ENCODE data around the gene EPYC. TPM values are rescaled to one million over a fixed set of nuclear protein-coding genes. Genes with fewer than 3 reads are reported as not detected.

Gene EPYC
- total and polyA plus RNA-seq, 2 of the 4 experiments (the other 2 are of a cell fraction), result not detected

- H3K4me2 ChIP-seq (ENCODE audit: low read depth, low read length), result no peak overlapping the region
- H3K56ac ChIP-seq (ENCODE audit: extremely low read depth, insufficient read depth, low read length), result no peak overlapping the region
- H3K9me3 ChIP-seq (ENCODE audit: control insufficient read depth, insufficient read depth, low read length), result no peaks in the 10 kb centered on the region
- H2BK20ac ChIP-seq (ENCODE audit: low read depth, low read length), result no peak overlapping the region
- H4K20me1 ChIP-seq (ENCODE audit: insufficient read depth, low read length), result no peaks in the 10 kb centered on the region
- H3K36me3 ChIP-seq (ENCODE audit: control insufficient read depth, insufficient read depth, low read length), result no peaks in the 10 kb centered on the region
- no peaks in the 10 kb centered on the region for H3K27me3 ChIP-seq (ENCODE audit: control insufficient read depth, insufficient read depth, low read length)
- H3K14ac ChIP-seq (replicated peaks; ENCODE audit: low read depth, low read length), result no peak overlapping the region
- no peak overlapping the region for H4K91ac ChIP-seq (ENCODE audit: insufficient read depth, low read depth, low read length)
- no TSS peak for BruUV-seq (replicated peaks)
- no peak overlapping the region for H2BK120ac ChIP-seq (ENCODE audit: low read depth, low read length)
- no peak overlapping the region for H3K27ac ChIP-seq (ENCODE audit: insufficient read depth, low read length)
- no peaks in the 10 kb centered on the region for H3K9me1 ChIP-seq (ENCODE audit: insufficient read depth, low read length)
- DNase-seq, result peak; percentile 34
- H2AK5ac ChIP-seq (ENCODE audit: low read depth, low read length), result no peak overlapping the region
- ChIA-PET POLR2A (ENCODE audit: unreplicated experiment) (no interaction called here), CTCF (no interaction called here)
- WGBS, 2 experiments (ENCODE audit: extremely low coverage in 2 of 2, insufficient read length in 1 of 2), result no CpG with 5 or more reads among the region's 2 CpGs
- no peak overlapping the region for H4K8ac ChIP-seq (ENCODE audit: low read depth in 2 of 2, low read length in 2 of 2)
- no peak overlapping the region for H3K18ac ChIP-seq (ENCODE audit: low read depth, low read length)
- no peak overlapping the region for H2AK9ac ChIP-seq (replicated peaks; ENCODE audit: low read depth, low read length, poor library complexity)
- no peak overlapping the region for H3K9ac ChIP-seq (ENCODE audit: low read depth, low read length)
- H3K23ac ChIP-seq (ENCODE audit: low read depth, low read length), result no peak overlapping the region
- no peak overlapping the region for H3K4ac ChIP-seq (ENCODE audit: low read depth, low read length)
- ATAC-seq (ENCODE audit: low read depth), result no peak
- no peak overlapping the region for H2BK5ac ChIP-seq (ENCODE audit: low read depth, low read length, poor library complexity, severe bottlenecking)
- H2BK15ac ChIP-seq (ENCODE audit: low read depth, low read length), result no peak overlapping the region
- dilution Hi-C loops (cut with HindIII; ENCODE audit: low sequenced_read_pairs, unreplicated experiment), result loop anchor here (25.0 kb wide), 1 partner anchor 338 kb away; no protein-coding TSS in a partner anchor
- H2AFZ ChIP-seq (replicated peaks; ENCODE audit: low read length, poor library complexity), result no peak overlapping the region
- no peak overlapping the region for H3K4me3 ChIP-seq (ENCODE audit: insufficient read depth, low read depth, low read length)
- no peak overlapping the region for H4K5ac ChIP-seq (ENCODE audit: low read depth, low read length)
- H3K79me1 ChIP-seq (ENCODE audit: low read depth in 1 of 2, low read length in 2 of 2), result no peaks in the 10 kb centered on the region
- H3K4me1 ChIP-seq (ENCODE audit: control insufficient read depth, insufficient read depth, low read length), result peaks cover 2% of the 10 kb centered on the region; the same call in 1 of the 2 replicates
- intact Hi-C loops (cut with micrococcal nuclease), result loop anchor here (5.0 kb wide), 1 partner anchor 108 kb away; no protein-coding TSS in a partner anchor
- in situ Hi-C loops (cut with MboI; ENCODE audit: low sequenced_read_pairs), result no loop called here
- TF ChIP-seq CTCF (conservative IDR thresholded peaks at IDR 0.05; ENCODE audit: low read depth, low read length) (no peak), RCOR1 (IDR thresholded peaks at IDR 0.05; ENCODE audit: insufficient replicate concordance, low read length) (no peak), CEBPB (IDR thresholded peaks at IDR 0.05; ENCODE audit: low read depth, low read length) (0 out of 2 replicates have a peak, but pooled peaks have one; percentile 9), RAD21 (IDR thresholded peaks at IDR 0.05; ENCODE audit: low read length) (no peak)
These were observed 5.2 kb downstream of the EPYC start for GRCh38 chr12:90999527-90999926.

All from IMR-90 (cell line).